Measurements from ENCODE around the gene ARL8A.

The ARL8A gene

DNA sequence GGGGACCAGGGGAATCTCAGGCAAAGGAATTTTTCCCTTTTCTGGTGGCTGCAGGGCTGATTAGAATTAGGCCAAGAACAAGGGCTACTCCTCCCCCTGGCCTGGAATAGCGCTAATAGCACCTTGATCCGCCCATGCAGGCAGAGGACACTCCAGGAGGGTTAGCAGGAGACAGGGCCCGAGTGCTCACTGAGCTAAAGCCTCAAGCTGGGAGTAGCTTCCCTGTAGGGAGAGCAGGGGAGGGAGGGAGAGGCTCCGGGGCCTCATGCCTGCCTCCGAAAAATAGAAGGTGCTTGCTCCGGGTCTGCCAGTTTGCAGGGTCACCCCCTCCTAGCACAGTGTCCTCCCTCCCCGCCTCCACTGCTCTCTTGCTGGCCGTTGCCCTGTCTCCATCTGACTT lies 12.1 kb upstream of the ARL8A start:
- in situ Hi-C loops (cut with MboI; ENCODE audit: low sequenced_read_pairs, unreplicated experiment) = no loop called here
- DNase-seq (ENCODE audit: low spot score) = no peak
- TF ChIP-seq, protein P1, sequence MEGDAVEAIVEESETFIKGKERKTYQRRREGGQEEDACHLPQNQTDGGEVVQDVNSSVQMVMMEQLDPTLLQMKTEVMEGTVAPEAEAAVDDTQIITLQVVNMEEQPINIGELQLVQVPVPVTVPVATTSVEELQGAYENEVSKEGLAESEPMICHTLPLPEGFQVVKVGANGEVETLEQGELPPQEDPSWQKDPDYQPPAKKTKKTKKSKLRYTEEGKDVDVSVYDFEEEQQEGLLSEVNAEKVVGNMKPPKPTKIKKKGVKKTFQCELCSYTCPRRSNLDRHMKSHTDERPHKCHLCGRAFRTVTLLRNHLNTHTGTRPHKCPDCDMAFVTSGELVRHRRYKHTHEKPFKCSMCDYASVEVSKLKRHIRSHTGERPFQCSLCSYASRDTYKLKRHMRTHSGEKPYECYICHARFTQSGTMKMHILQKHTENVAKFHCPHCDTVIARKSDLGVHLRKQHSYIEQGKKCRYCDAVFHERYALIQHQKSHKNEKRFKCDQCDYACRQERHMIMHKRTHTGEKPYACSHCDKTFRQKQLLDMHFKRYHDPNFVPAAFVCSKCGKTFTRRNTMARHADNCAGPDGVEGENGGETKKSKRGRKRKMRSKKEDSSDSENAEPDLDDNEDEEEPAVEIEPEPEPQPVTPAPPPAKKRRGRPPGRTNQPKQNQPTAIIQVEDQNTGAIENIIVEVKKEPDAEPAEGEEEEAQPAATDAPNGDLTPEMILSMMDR (IDR thresholded peaks at IDR 0.05; ENCODE audit: borderline replicate concordance, control extremely low read depth, extremely low read depth, insufficient read depth, missing control alignments) = no peak

- no peak for DNase-seq (ENCODE audit: low spot score)
- in situ Hi-C loops (cut with MboI; ENCODE audit: low sequenced_read_pairs, unreplicated experiment) = no loop called here
- TF ChIP-seq, protein P1 (IDR thresholded peaks at IDR 0.05; ENCODE audit: borderline replicate concordance, control extremely low read depth, extremely low read depth, insufficient read depth, missing control alignments) = no peak
Observed at GRCh38 chr1:202155478-202156021, 11.0 kb upstream of the ARL8A start.

DNA sequence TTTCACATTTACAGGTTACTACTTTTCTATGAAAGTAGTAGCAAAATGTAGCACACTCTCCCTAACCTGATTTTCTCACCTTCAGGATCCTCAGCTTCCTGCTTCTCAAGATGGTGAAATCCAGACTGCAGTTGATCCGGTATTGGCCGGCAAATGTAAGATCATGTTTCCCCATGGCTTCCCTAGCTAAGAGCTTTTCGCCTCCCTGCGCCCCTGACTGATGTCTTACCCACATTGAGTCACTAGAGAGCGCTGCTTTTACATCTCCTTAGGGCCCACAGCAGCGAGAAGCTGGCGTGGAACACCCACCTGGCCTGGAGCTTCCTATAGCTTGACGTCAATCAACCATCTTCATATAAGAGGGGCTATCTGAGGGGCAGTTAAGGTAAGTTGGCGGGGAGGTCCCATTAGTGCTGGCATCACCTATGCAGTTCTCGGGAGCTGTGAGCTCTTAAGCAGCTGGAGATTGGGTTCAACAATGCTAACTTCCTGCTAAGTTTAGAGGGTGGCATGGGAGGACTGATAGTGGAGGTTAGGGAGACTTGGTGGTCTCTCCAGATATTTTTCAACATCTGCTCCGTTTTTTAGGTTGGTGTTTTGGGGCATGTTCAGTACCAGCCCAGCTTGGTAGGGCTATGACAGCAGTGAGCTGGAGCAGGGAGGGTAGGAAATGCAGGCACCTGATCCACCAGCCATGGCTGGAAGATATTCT lies 10.4 kb upstream of the ARL8A start:
- TF ChIP-seq, protein P1 (IDR thresholded peaks at IDR 0.05; ENCODE audit: borderline replicate concordance, control extremely low read depth, extremely low read depth, insufficient read depth, missing control alignments) = peak; percentile 48
- in situ Hi-C loops (cut with MboI; ENCODE audit: low sequenced_read_pairs, unreplicated experiment) = no loop called here
- DNase-seq (ENCODE audit: low spot score) = no peak

GRCh38 chr1:202154148-202154765 lies 9.7 kb upstream of the ARL8A start:
- TF ChIP-seq, protein P1 (IDR thresholded peaks at IDR 0.05; ENCODE audit: borderline replicate concordance, control extremely low read depth, extremely low read depth, insufficient read depth, missing control alignments) = no peak
- no peak for DNase-seq (ENCODE audit: low spot score)
- in situ Hi-C loops (cut with MboI; ENCODE audit: low sequenced_read_pairs, unreplicated experiment) = no loop called here

DNA sequence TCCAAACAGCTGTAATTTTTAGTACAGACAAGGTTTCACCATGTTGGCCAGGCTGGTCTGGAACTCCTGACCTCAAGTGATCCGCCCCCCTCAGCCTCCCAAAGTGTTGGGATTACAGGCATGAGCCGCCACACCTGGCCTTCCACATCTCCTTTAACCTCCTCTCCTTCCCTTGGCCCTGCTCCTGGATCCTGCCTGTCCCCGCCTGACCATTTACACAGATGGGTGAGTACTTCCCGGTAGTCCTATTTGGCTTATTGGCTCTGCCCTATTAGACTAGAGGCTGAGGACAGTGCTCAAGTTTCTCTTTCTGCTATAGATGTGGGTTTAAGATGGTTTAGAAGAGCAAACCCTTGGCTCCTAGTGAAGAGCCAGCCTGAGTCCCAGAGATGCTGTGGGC lies 8.7 kb upstream of the ARL8A start:
- no peak for DNase-seq (ENCODE audit: low spot score)
- TF ChIP-seq, protein P1 (IDR thresholded peaks at IDR 0.05; ENCODE audit: borderline replicate concordance, control extremely low read depth, extremely low read depth, insufficient read depth, missing control alignments) = no peak
- in situ Hi-C loops (cut with MboI; ENCODE audit: low sequenced_read_pairs, unreplicated experiment) = no loop called here

GRCh38 chr1:202152399-202152798 lies 7.9 kb upstream of the ARL8A start:
- in situ Hi-C loops (cut with MboI; ENCODE audit: low sequenced_read_pairs, unreplicated experiment) = no loop called here
- TF ChIP-seq, protein P1 (IDR thresholded peaks at IDR 0.05; ENCODE audit: borderline replicate concordance, control extremely low read depth, extremely low read depth, insufficient read depth, missing control alignments) = no peak
- DNase-seq (ENCODE audit: low spot score) = no peak

All from GM13976 (cell line).